ENCODE measurements around the gene SIRPA.

SIRPA gene

DNA sequence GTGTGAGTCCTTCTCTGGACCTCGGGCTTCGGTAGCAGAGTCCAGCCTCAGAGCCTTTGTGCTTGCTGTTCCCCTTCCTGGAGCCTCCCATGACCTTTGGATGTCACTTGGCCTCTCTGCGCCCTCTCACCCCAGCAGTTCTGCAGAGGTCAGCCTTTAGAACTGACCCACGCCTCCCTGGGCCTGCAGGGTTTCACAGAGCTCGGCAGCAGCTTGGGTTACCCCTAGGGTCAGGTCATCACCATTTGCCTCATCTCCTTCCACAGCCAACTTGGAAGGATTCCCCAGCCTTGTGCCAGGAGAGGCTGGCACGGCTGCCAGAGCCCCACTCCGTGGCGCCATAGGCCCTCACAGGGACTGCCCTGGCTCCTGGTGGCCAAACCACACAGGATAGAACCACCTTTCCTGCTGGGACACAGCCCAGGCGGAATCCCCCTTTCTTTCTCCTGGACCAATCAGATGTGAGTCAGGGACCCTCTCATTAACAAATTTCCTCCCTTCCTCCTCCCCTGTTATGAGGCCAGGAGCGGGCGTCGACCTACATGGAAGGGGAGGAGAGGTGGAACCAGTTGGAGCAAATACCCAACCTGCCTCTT lies 13.9 kb upstream of the SIRPA start:
- TF ChIP-seq, protein P1, sequence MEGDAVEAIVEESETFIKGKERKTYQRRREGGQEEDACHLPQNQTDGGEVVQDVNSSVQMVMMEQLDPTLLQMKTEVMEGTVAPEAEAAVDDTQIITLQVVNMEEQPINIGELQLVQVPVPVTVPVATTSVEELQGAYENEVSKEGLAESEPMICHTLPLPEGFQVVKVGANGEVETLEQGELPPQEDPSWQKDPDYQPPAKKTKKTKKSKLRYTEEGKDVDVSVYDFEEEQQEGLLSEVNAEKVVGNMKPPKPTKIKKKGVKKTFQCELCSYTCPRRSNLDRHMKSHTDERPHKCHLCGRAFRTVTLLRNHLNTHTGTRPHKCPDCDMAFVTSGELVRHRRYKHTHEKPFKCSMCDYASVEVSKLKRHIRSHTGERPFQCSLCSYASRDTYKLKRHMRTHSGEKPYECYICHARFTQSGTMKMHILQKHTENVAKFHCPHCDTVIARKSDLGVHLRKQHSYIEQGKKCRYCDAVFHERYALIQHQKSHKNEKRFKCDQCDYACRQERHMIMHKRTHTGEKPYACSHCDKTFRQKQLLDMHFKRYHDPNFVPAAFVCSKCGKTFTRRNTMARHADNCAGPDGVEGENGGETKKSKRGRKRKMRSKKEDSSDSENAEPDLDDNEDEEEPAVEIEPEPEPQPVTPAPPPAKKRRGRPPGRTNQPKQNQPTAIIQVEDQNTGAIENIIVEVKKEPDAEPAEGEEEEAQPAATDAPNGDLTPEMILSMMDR (conservative IDR thresholded peaks at IDR 0.05): no peak
- no peak for TF ChIP-seq ZFX (IDR thresholded peaks at IDR 0.05)
- H3K27ac ChIP-seq: 0 out of 2 replicates have a peak overlapping the region, but pooled peaks have one; percentile 13

DNA sequence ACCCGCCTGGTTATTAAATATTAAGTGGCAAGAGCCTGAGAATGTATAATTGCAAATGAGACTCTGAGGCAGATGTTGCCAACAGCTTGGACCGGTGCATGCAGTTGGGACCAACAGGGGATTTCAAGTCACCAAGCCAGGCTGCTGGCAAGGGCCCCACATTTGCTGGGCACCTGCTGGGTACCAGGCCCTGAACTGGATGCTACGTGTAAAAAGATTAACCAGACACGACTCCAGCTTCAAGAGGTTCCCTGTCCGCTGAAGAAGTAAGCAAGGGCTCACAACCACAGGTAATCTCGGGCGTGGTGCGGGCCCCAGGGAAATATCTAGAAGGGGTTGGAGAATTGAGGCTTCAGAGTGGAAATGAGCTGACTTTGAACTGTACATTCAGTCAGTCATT lies 13.2 kb upstream of the SIRPA start:
- no peak for TF ChIP-seq ZFX (IDR thresholded peaks at IDR 0.05)
- TF ChIP-seq, protein P1 (conservative IDR thresholded peaks at IDR 0.05): no peak
- 0 out of 2 replicates have a peak overlapping the region, but pooled peaks have one; percentile 13 for H3K27ac ChIP-seq

DNA sequence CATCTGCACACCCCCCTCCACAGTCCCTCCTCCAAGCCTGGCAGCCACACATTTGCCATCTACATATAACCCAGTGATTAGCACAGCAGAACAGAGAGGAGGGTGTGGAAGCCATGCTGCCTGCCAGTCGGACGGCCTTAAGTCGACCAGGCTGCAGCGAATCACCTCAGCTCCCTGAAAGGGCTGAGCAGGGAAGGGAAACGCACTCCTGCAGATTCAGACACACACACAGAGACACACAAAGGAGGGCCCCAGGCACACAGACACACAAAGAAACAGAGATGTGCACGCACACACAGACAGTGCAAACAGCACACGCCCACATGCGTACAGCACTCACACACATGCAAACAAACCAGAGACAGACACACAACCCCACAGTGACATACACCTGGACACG lies 11.2 kb upstream of the SIRPA start:
- TF ChIP-seq ZFX (IDR thresholded peaks at IDR 0.05): no peak
- TF ChIP-seq, protein P1 (conservative IDR thresholded peaks at IDR 0.05): no peak
- H3K27ac ChIP-seq: no peak overlapping the region

DNA sequence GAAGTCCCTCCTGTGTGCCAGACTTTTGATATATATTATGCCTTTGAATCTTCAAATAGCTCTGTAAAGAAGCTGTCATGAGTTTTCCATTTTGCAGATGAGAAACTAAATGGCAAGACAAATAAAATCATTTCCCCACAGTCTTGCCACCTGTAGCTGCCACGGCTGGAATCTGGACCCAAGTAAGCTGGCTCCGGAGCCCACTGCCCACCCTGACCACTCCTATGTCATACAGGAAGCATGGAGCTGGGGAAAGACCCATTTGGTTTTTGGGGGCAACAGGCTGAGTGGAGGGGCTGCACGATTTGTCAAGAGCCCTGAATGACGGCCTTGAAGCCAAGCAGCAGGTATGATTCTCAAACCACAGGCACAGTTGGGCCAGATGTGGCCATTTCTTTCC lies 10.0 kb upstream of the SIRPA start:
- TF ChIP-seq, protein P1 (conservative IDR thresholded peaks at IDR 0.05): no peak
- no peak for TF ChIP-seq ZFX (IDR thresholded peaks at IDR 0.05)
- no peak overlapping the region; the same call in 1 of the 2 replicates for H3K27ac ChIP-seq

DNA sequence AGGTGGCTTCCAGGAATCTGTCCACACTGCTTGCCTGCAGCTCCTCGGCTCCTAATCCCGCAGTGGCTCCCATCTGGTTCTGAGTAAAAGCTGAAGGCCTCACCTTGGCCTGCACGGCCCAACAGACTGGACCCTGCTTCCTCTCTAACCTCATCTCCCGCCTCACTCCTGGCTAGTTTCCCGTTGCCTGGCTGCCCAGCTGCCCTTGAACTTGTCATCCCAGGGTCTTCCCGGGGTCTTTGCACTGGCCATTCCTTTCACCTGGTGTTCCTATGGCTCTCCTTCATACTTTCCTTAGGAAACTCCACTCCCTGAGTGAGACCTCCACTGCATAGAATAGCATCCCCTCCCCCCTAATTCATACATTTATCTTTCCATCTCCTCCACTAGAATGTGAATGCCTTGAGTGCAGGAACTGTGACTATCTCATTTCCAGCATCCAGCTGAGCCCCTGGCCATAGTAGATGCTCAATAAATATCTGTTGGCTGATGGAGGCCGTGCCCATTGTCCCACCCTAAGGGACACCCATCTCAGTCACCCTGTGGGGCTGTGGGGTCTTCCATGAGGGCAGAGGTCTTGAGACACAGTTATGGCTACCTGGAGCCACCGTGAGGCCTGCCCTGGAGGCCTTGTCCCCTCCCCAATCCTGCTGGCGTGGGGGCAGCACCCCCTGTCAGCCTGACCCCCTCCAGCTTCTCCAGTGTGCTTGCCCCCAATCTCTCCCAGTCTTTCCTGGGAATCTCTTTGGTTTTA lies 9.1 kb upstream of the SIRPA start:
- TF ChIP-seq, protein P1 (conservative IDR thresholded peaks at IDR 0.05): no peak
- TF ChIP-seq ZFX (IDR thresholded peaks at IDR 0.05): no peak
- H3K27ac ChIP-seq: peak overlapping the region; percentile 63

DNA sequence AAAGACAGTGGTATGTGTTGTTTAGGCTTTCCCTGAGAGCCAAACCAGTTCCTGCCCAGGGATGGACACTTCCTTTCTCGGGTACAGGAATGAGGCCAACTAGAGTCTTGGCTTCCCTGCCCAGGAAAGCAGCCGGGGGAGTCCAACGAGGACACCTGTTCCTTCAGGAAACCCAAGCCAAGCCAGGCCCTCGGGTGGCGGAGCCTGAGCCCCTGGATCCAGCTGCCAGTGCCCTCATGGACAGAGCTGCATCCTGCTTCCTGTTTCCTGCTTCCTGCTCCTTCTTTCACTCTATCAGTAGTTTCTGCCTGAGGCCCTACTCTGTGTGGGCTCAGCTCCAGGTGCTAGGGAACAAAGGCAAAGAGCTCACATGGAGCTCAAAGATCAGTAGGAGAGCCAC lies 7.9 kb upstream of the SIRPA start:
- TF ChIP-seq ZFX (IDR thresholded peaks at IDR 0.05): no peak
- TF ChIP-seq, protein P1 (conservative IDR thresholded peaks at IDR 0.05): no peak
- H3K27ac ChIP-seq: peak overlapping the region; percentile 63

DNA sequence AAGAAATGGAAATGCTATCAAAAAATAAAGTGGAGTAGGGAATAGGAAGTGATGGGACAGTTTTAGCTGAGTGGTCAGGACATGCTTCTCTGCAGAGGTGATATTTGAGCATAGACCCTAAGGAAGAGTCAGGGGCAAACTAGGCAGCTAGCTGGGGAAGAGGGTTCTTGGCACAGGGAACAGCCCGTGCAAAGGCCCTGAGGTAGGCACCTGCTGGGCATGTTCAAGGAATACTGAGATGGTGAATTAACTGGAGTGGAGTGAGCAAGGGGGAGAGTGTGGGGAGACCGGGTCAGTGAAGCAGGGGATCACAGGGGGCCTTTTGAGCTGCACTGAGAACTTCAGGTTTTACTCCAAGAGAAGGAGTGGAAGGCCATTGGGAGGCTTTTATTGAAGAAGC lies 7.5 kb upstream of the SIRPA start:
- H3K27ac ChIP-seq: peak overlapping the region; percentile 63
- no peak for TF ChIP-seq ZFX (IDR thresholded peaks at IDR 0.05)
- TF ChIP-seq, protein P1 (conservative IDR thresholded peaks at IDR 0.05): no peak

Data from C4-2B (cell line).